ENCODE results near the gene AMBP. TPM values are rescaled to one million over a fixed set of nuclear protein-coding genes. Genes with fewer than 3 reads are reported as not detected.

AMBP gene
- total and polyA plus RNA-seq, 2 of the 13 experiments (the other 11 are each of a cell fraction or from before 2014, with no cell fraction given), result 1,510 to 2,580 TPM

DNA sequence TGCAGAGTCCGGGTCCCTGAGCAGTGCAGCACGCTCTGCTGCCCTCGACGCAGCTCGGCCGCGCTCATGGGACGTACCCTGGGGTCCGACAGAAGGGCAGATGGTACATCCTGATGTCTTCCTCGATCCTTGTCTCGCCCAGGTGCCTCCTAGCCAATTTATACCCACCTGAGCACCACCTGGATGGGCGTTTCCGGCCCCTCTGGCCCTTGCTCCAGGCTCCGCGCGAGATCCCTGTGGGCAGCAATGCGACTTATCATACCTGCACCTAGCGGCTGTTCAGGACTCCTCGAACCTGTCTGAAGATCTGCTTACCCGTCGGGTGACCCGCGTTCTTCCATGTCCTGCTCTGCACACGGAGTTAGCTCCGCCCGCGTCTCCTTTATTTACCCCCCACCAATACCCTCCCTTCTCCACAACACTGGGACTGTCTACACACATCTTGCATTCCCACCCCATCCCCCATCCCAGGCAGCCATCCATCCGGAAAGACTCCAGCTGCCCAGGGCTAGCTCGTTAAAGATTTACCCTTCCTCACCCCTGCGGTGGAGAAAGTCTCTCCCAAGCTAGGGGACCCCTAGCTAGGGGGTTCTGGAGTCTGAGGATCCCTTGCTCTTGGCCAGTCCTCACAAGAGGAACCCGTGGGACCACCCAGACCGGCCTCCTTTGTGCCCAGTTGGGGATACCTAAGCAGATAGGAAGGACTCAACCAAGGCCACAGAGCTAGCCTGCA is 21.0 kb upstream of the AMBP start, which contains the start of gene KIF12 (continued):
- TF ChIP-seq ZSCAN29 (CRISPR knock-in tag; conservative IDR thresholded peaks at IDR 0.05), result peak; percentile 98
- peak; percentile 53; the same call in 1 of the 2 replicates for TF ChIP-seq ZNF652 (CRISPR knock-in tag; IDR thresholded peaks at IDR 0.05; ENCODE audit: borderline replicate concordance, low read depth)
- TF ChIP-seq KMT2A (CRISPR knock-in tag; IDR thresholded peaks at IDR 0.05), result 0 out of 2 replicates have a peak, but pooled peaks have one; percentile 26
- TF ChIP-seq ATF4 (CRISPR knock-in tag; IDR thresholded peaks at IDR 0.05), result no peak
- no peak for TF ChIP-seq ZNF724P (CRISPR knock-in tag; IDR thresholded peaks at IDR 0.05; ENCODE audit: borderline replicate concordance)
- TF ChIP-seq ZNF773 (CRISPR knock-in tag; IDR thresholded peaks at IDR 0.05; ENCODE audit: borderline replicate concordance), result no peak
- TF ChIP-seq ZNF430 (CRISPR knock-in tag; IDR thresholded peaks at IDR 0.05), result 0 out of 2 replicates have a peak, but pooled peaks have one; percentile 46
- TF ChIP-seq ZNF350 (CRISPR knock-in tag; IDR thresholded peaks at IDR 0.05; ENCODE audit: borderline replicate concordance, low read depth), result peak; percentile 38; the same call in 1 of the 2 replicates
- TF ChIP-seq ZNF121 (CRISPR knock-in tag; IDR thresholded peaks at IDR 0.05), result peak; percentile 33; the same call in 1 of the 2 replicates
- TF ChIP-seq ZSCAN9 (CRISPR knock-in tag; IDR thresholded peaks at IDR 0.05; ENCODE audit: borderline replicate concordance), result 0 out of 2 replicates have a peak, but pooled peaks have one; percentile 42
- no peak for TF ChIP-seq IKZF1 (IDR thresholded peaks at IDR 0.05)
- TF ChIP-seq, protein P1, sequence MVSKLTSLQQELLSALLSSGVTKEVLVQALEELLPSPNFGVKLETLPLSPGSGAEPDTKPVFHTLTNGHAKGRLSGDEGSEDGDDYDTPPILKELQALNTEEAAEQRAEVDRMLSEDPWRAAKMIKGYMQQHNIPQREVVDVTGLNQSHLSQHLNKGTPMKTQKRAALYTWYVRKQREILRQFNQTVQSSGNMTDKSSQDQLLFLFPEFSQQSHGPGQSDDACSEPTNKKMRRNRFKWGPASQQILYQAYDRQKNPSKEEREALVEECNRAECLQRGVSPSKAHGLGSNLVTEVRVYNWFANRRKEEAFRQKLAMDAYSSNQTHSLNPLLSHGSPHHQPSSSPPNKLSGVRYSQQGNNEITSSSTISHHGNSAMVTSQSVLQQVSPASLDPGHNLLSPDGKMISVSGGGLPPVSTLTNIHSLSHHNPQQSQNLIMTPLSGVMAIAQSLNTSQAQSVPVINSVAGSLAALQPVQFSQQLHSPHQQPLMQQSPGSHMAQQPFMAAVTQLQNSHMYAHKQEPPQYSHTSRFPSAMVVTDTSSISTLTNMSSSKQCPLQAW (CRISPR knock-in tag; IDR thresholded peaks at IDR 0.05), result peak; percentile 81
- no peak for TF ChIP-seq ZNF879 (CRISPR knock-in tag; IDR thresholded peaks at IDR 0.05)
- no peak for TF ChIP-seq CENPX (CRISPR knock-in tag; IDR thresholded peaks at IDR 0.05)
- 0 out of 2 replicates have a peak, but pooled peaks have one; percentile 42 for TF ChIP-seq SP5 (CRISPR knock-in tag; IDR thresholded peaks at IDR 0.05; ENCODE audit: borderline replicate concordance, low read depth)
- TF ChIP-seq, protein P2, sequence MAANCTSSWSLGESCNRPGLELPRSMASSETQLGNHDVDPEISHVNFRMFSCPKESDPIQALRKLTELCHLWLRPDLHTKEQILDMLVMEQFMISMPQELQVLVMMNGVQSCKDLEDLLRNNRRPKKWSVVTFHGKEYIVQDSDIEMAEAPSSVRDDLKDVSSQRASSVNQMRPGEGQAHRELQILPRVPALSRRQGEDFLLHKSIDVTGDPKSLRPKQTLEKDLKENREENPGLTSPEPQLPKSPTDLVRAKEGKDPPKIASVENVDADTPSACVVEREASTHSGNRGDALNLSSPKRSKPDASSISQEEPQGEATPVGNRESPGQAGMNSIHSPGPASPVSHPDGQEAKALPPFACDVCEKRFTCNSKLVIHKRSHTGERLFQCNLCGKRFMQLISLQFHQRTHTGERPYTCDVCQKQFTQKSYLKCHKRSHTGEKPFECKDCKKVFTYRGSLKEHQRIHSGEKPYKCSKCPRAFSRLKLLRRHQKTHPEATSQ (CRISPR knock-in tag; IDR thresholded peaks at IDR 0.05; ENCODE audit: borderline replicate concordance), result no peak
- peak; percentile 25; the same call in 1 of the 2 replicates for TF ChIP-seq KDM5B (CRISPR knock-in tag; IDR thresholded peaks at IDR 0.05; ENCODE audit: borderline replicate concordance)
- TF ChIP-seq ZBTB7A (CRISPR knock-in tag; IDR thresholded peaks at IDR 0.05), result no peak
- no peak for TF ChIP-seq CHD4 (IDR thresholded peaks at IDR 0.05; ENCODE audit: borderline replicate concordance, low read length)
- TF ChIP-seq, protein P3, sequence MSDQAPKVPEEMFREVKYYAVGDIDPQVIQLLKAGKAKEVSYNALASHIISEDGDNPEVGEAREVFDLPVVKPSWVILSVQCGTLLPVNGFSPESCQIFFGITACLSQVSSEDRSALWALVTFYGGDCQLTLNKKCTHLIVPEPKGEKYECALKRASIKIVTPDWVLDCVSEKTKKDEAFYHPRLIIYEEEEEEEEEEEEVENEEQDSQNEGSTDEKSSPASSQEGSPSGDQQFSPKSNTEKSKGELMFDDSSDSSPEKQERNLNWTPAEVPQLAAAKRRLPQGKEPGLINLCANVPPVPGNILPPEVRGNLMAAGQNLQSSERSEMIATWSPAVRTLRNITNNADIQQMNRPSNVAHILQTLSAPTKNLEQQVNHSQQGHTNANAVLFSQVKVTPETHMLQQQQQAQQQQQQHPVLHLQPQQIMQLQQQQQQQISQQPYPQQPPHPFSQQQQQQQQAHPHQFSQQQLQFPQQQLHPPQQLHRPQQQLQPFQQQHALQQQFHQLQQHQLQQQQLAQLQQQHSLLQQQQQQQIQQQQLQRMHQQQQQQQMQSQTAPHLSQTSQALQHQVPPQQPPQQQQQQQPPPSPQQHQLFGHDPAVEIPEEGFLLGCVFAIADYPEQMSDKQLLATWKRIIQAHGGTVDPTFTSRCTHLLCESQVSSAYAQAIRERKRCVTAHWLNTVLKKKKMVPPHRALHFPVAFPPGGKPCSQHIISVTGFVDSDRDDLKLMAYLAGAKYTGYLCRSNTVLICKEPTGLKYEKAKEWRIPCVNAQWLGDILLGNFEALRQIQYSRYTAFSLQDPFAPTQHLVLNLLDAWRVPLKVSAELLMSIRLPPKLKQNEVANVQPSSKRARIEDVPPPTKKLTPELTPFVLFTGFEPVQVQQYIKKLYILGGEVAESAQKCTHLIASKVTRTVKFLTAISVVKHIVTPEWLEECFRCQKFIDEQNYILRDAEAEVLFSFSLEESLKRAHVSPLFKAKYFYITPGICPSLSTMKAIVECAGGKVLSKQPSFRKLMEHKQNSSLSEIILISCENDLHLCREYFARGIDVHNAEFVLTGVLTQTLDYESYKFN (CRISPR knock-in tag; conservative IDR thresholded peaks at IDR 0.05), result peak; percentile 81
- TF ChIP-seq SMAD3 (CRISPR knock-in tag; IDR thresholded peaks at IDR 0.05), result 0 out of 2 replicates have a peak, but pooled peaks have one; percentile 21
